Measurements from ENCODE around the gene CAVIN3.

The CAVIN3 gene, protein sequence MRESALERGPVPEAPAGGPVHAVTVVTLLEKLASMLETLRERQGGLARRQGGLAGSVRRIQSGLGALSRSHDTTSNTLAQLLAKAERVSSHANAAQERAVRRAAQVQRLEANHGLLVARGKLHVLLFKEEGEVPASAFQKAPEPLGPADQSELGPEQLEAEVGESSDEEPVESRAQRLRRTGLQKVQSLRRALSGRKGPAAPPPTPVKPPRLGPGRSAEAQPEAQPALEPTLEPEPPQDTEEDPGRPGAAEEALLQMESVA

DNA sequence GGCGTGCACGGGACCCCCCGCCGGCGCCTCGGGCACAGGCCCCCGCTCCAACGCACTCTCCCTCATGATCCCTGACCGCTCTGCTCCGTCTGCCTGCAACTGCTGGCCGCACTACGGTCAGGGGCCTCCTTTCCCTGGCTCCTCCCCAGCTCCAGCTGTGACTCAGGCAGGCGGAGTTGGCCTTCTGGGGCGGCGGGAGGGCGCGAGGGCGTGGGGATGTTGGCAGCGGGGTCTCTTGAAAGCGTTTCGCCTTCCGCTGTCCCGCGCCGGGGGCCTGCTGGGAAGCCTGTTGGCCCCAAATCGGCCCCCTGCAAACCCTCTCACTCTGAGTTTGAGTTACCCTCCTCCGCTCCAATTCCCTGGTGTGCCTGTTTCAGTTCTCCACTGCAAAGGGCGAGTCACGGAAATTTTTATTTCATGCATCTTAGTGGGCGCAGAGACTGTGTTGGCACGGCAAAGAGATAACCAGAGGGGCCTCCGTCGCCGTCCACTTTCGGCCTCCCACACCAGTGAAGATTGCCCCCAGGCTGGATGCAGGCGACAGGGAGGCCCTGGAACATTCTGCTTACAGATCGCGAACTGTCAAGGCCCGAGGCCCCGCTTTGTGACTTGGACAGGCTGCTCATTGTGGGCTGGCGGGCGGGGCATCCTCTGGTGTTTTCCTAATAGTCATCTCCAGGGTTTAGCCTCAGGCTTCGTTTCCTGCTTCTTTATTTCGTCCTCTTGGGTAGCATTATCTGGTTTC is at the start of gene CAVIN3:
TSS of gene CAVIN3 (minus strand) at position 91 of the 745 bp plus-strand sequence. CDS start at position 66, 25 bp downstream.
- Mint-ChIP-seq H3K27ac (peak within 1 kb of the TSS; percentile 94 to 98), H3K27me3 (peaks cover 73% of the 10 kb centered on the region), H3K4me3 (peak within 1 kb of the TSS; percentile 84 to 90), H3K9me3 (no peaks in the 10 kb centered on the region), H3K4me1 (peaks cover 68% of the 10 kb centered on the region)
- DNase-seq (peak; percentile 79 to 84), ATAC-seq (peak; percentile 86)

DNA sequence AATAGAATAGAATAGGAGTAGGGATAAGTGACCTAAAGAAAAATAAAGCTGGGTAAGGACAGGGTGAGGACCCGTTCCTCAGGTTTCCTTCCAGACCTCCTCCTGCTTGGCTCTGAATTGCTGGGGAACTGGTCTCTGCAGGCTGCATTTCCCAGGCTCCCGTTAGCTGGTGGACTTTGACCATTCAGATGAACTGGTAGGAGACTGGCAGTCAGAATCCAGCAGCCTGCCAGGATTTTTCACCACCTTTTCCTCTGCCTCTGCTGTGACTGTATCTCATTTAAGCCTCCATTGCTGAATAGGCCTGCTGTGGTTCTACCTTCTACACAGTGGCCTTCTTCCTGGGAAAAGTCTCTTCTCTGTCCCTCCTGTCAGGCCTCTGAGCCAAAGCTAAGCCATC is 45.4 kb upstream of the CAVIN3 start:
- H3K27me3 Mint-ChIP-seq: no peaks in the 10 kb centered on the region

GRCh38 chr11:6362873-6363678 is 42.8 kb upstream of the CAVIN3 start:
- Mint-ChIP-seq H3K9me3 (no peaks in the 10 kb centered on the region), H3K27ac (no peak overlapping the region), H3K4me3 (no peak overlapping the region), H3K4me1 (no peaks in the 10 kb centered on the region), H3K27me3 (no peaks in the 10 kb centered on the region)
- peak; percentile 90 for ATAC-seq
- DNase-seq: peak; percentile 66 to 70

More for the DNA sequence above, 45.4 kb upstream of the CAVIN3 start:
- H3K27ac Mint-ChIP-seq: no peak overlapping the region
- no peak overlapping the region for H3K4me3 Mint-ChIP-seq
- no peak for DNase-seq
- H3K4me1 Mint-ChIP-seq: no peaks in the 10 kb centered on the region
- no peak for ATAC-seq
- no peaks in the 10 kb centered on the region for H3K9me3 Mint-ChIP-seq

DNA sequence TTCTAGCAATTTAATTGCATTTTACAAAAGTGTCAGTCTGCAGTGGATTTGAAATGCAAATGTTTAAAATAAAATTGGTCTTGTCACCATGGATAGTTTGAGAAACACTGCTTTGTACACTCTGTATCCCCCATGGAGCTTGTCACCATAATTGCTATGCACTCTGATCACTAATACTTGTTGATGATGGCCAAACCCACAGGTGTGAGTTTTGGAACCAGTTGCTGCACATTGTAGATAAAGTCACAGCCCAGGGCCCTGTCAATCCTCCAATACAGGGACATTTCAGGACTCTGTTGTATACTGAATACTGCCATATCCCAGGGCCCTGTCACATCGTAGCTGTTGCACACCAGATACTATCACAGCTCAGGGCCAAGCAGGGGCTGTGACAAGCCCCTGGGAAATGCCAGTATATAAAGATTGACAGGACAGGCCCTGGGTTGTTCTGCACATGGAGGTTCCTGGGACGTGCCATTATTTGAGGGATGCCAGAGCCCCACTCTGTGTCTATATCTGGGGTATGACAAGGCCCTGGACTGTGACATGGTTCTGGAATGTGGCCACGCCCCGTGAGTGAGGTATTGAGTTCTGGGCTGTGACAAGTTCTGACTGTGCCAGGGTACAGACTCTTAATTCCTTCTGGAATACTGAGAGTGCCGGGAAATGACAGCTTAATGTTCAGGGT is 42.0 kb upstream of the CAVIN3 start:
- Mint-ChIP-seq H3K27ac (no peak overlapping the region), H3K9me3 (no peaks in the 10 kb centered on the region), H3K4me3 (no peak overlapping the region), H3K4me1 (peaks cover 1% of the 10 kb centered on the region), H3K27me3 (no peaks in the 10 kb centered on the region)
- ATAC-seq: no peak
- no peak for DNase-seq

GRCh38 chr11:6360183-6360582 is 39.9 kb upstream of the CAVIN3 start:
- no peaks in the 10 kb centered on the region for H3K9me3 Mint-ChIP-seq
- no peak overlapping the region for H3K4me3 Mint-ChIP-seq
- no peaks in the 10 kb centered on the region for H3K27me3 Mint-ChIP-seq
- DNase-seq (no peak), ATAC-seq (no peak)
- H3K27ac Mint-ChIP-seq: peak overlapping the region in 1 of 2 donors; percentile 58
- peaks cover 13% of the 10 kb centered on the region for H3K4me1 Mint-ChIP-seq

- Mint-ChIP-seq H3K4me3 (no peak overlapping the region), H3K27ac (no peak overlapping the region), H3K9me3 (no peaks in the 10 kb centered on the region), H3K27me3 (peaks cover 8% of the 10 kb centered on the region), H3K4me1 (peaks cover 26% of the 10 kb centered on the region)
- ATAC-seq (peak; percentile 62), DNase-seq (peak in 1 of 2 donors; percentile 25)
These were observed 36.9 kb upstream of the CAVIN3 start for GRCh38 chr11:6357222-6357621.

GRCh38 chr11:6356503-6357055 is 36.3 kb upstream of the CAVIN3 start:
- Mint-ChIP-seq H3K27me3 (peaks cover 8% of the 10 kb centered on the region), H3K27ac (peak overlapping the region in 1 of 2 donors; percentile 46), H3K4me1 (peaks cover 32% of the 10 kb centered on the region), H3K9me3 (no peaks in the 10 kb centered on the region), H3K4me3 (no peak overlapping the region)
- DNase-seq (no peak), ATAC-seq (no peak)

- peaks cover 33% of the 10 kb centered on the region for H3K4me1 Mint-ChIP-seq
- DNase-seq (no peak), ATAC-seq (no peak)
- no peaks in the 10 kb centered on the region for H3K9me3 Mint-ChIP-seq
- peaks cover 8% of the 10 kb centered on the region for H3K27me3 Mint-ChIP-seq
- H3K4me3 Mint-ChIP-seq: no peak overlapping the region
- H3K27ac Mint-ChIP-seq: peak overlapping the region in 1 of 2 donors; percentile 66
These were observed 34.6 kb upstream of the CAVIN3 start for GRCh38 chr11:6354651-6355485.

- peak; percentile 74 for ATAC-seq
- peaks cover 33% of the 10 kb centered on the region for H3K4me1 Mint-ChIP-seq
- no peaks in the 10 kb centered on the region for H3K9me3 Mint-ChIP-seq
- DNase-seq: peak; percentile 66
- peaks cover 8% of the 10 kb centered on the region for H3K27me3 Mint-ChIP-seq
- no peak overlapping the region for H3K27ac Mint-ChIP-seq
- H3K4me3 Mint-ChIP-seq: no peak overlapping the region
These were observed 33.2 kb upstream of the CAVIN3 start for GRCh38 chr11:6353367-6353987.

DNA sequence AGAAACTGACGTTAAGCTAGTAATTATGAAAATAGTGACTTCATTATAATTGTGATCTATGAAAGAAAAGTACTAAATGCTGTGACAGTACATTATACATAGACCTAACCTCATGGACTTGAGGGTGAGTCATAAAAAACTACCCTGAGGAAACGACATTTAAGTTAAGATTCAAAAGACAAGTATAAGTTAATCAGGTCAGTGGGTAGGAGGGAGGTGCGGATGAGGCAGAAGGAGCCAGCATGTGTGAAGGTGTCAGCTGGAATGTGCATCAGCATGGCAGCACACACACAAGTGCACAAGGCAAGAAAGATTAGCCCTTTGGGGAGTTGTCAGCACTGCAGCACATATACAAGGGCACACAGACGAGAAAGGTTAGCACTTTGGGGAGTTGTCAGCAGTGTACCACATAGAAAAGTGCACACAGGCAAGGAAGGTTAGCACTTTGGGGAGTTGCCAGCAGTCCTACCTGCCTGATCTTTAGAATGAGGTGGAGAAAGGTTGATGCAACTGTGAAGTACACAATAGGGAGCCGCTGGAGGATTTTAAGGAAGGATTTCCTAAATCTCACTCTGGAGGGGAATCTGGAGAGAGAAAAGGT is 31.6 kb upstream of the CAVIN3 start:
- DNase-seq (no peak), ATAC-seq (peak; percentile 79)
- Mint-ChIP-seq H3K4me3 (no peak overlapping the region), H3K9me3 (no peaks in the 10 kb centered on the region), H3K4me1 (peaks cover 27% of the 10 kb centered on the region), H3K27me3 (peaks cover 8% of the 10 kb centered on the region), H3K27ac (peak overlapping the region in 1 of 2 donors; percentile 60)

DNA sequence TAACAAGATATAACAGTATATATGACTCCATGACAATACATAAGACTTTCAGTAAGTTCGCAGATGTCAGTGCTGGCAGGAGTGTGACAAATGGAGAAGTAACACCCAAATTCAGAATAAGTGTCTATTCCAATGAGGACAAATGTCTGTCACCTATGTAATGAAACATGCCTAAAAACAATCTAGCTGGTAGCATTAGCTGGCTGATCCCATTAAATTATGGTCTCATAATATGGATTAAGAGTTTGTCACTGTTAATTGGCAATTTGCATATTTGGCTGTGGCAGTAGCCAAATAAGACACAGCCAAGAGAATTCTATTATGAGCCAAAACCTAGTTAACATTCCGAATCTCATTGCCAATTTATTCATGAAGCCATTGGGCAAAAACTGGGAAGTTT is 30.2 kb upstream of the CAVIN3 start:
- no peak for ATAC-seq
- H3K4me3 Mint-ChIP-seq: no peak overlapping the region
- no peak overlapping the region for H3K27ac Mint-ChIP-seq
- H3K27me3 Mint-ChIP-seq: peaks cover 8% of the 10 kb centered on the region
- peaks cover 20% of the 10 kb centered on the region for H3K4me1 Mint-ChIP-seq
- no peaks in the 10 kb centered on the region for H3K9me3 Mint-ChIP-seq
- DNase-seq: no peak

GRCh38 chr11:6350043-6350442 is 29.7 kb upstream of the CAVIN3 start:
- DNase-seq (no peak), ATAC-seq (no peak)
- Mint-ChIP-seq H3K9me3 (no peaks in the 10 kb centered on the region), H3K27ac (no peak overlapping the region), H3K4me1 (peaks cover 20% of the 10 kb centered on the region), H3K27me3 (peaks cover 8% of the 10 kb centered on the region), H3K4me3 (no peak overlapping the region)

DNA sequence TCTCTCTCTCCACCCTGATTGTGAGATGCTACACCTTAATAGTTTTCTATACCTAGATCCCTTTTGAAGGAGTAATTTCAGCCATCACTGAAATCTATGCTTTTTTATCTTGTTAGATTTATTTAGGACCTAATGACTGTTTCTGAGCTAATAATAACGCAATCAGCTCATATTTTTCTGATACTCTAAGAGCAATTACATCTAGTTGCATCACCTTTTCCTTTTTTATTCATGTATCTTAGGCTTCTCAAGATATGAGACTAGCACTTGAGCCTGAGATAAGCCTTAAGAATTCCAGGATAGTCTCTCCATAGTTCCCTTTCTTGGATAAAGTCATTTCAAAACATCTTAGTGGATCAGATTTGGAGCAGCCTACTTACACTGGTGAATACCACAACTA is 25.1 kb upstream of the CAVIN3 start:
- Mint-ChIP-seq H3K4me1 (no peaks in the 10 kb centered on the region), H3K27me3 (no peaks in the 10 kb centered on the region), H3K4me3 (no peak overlapping the region), H3K9me3 (no peaks in the 10 kb centered on the region), H3K27ac (peak overlapping the region in 1 of 2 donors; percentile 22)
- DNase-seq (no peak), ATAC-seq (no peak)

GRCh38 chr11:6336293-6336692 is 16.0 kb upstream of the CAVIN3 start:
- no peak overlapping the region for H3K4me3 Mint-ChIP-seq
- no peak for ATAC-seq
- DNase-seq: no peak
- H3K9me3 Mint-ChIP-seq: no peaks in the 10 kb centered on the region
- peaks cover 31% of the 10 kb centered on the region for H3K27me3 Mint-ChIP-seq
- H3K27ac Mint-ChIP-seq: no peak overlapping the region
- no peaks in the 10 kb centered on the region for H3K4me1 Mint-ChIP-seq

All from stimulated activated naive CD8-positive, alpha-beta T cell treated with anti-CD3 and anti-CD28 coated beads, Interleukin-15, amount 100 ng/mL, for 72 hours (primary cell).